ENCODE results near the gene NAA15.

GRCh38 chr4:139266583-139267257 lies 34.6 kb upstream of the NAA15 start:
- no peak for TF ChIP-seq POLR2AphosphoS5 (IDR thresholded peaks at IDR 0.05)
- TF ChIP-seq CTCF (IDR thresholded peaks at IDR 0.05): no peak
- TF ChIP-seq POLR2A (IDR thresholded peaks at IDR 0.05): no peak
- TF ChIP-seq EP300 (IDR thresholded peaks at IDR 0.05): no peak

Data from gastroesophageal sphincter (tissue), 3 donors.